ENCODE measurements around the gene PPP1CC. TPM values are rescaled to one million over a fixed set of nuclear protein-coding genes. Genes with fewer than 3 reads are reported as not detected.

PPP1CC gene
- total and polyA plus RNA-seq, 9 donors = 94.4 to 158 (median 126) TPM

DNA sequence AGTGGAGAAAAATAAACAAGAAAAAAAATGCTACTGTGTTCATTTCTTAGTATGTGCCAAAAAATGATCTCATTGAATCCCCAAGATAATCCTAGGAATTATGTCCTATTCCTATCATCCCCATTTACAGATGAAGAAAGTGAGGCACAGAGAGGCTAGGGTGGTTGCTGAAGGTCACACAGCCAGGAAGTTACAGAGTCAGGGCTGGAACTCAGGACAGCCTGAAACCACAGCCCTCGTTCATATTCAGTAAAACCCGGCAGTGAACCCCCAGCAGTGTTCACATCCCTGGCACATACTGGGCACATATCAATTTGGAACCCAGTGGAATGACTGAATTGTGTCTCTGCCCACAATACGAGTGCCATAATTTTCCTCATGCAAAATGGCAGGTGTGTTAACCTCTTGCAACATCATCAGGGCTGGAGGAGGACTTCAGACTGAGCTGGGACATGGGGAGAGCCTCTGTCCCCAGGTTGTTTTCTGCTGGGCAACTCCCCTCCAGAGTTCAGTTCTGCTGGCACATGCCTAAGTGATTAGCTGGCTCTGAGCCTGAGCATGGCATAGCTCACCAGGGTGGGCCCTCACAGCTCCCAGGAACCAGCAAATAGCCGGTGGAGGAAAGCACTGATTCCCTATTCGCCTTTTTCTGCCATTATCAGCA lies 2.0 kb upstream of the PPP1CC start:
- Histone ChIP-seq H3K9me3 (no peaks in the 10 kb centered on the region), H3K4me3 (no peak overlapping the region), H3K27me3 (no peaks in the 10 kb centered on the region), H3K27ac (no peak overlapping the region), H3K36me3 (no peaks in the 10 kb centered on the region), H3K4me1 (ENCODE audit: insufficient read depth) (peaks cover 5% of the 10 kb centered on the region)
- no peak for DNase-seq
- intact Hi-C loops (cut with DNase I) = no loop called here
- WGBS, 3 donors = 84 to 86% (median 86%) methylated on average over 5 of the region's 5 CpGs
- TF ChIP-seq POLR2A (IDR thresholded peaks at IDR 0.05) = no peak
- TF ChIP-seq, protein P1, sequence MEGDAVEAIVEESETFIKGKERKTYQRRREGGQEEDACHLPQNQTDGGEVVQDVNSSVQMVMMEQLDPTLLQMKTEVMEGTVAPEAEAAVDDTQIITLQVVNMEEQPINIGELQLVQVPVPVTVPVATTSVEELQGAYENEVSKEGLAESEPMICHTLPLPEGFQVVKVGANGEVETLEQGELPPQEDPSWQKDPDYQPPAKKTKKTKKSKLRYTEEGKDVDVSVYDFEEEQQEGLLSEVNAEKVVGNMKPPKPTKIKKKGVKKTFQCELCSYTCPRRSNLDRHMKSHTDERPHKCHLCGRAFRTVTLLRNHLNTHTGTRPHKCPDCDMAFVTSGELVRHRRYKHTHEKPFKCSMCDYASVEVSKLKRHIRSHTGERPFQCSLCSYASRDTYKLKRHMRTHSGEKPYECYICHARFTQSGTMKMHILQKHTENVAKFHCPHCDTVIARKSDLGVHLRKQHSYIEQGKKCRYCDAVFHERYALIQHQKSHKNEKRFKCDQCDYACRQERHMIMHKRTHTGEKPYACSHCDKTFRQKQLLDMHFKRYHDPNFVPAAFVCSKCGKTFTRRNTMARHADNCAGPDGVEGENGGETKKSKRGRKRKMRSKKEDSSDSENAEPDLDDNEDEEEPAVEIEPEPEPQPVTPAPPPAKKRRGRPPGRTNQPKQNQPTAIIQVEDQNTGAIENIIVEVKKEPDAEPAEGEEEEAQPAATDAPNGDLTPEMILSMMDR (IDR thresholded peaks at IDR 0.05) = no peak
- TF ChIP-seq EP300 (IDR thresholded peaks at IDR 0.05) = no peak

DNA sequence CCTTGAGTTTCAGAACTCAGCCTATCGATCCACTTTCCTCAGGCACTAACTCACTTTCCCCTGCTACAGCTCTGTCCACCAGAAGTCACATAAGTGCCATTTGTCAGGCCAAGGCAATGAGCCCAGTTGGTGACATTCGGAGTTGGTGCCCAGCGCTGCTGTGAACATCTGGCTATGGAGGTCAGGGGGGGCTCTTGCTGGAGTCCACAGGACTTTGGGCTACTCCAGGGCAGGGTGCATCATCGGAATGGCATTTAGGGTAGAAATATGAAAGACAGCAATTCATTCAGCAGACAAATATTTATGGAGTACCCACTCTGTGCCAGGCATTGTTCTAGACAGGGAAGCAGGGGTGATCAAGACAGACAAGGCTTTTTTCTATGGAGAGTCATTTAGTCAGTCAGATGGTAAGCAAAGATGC lies 1.5 kb upstream of the PPP1CC start:
- DNase-seq = peak in 1 of 5 donors; percentile 10
- H3K4me3 ChIP-seq = no peak overlapping the region
- no peak for TF ChIP-seq EP300 (IDR thresholded peaks at IDR 0.05)
- TF ChIP-seq POLR2A (IDR thresholded peaks at IDR 0.05) = no peak
- TF ChIP-seq, protein P1 (IDR thresholded peaks at IDR 0.05) = no peak
- no peak overlapping the region for H3K27ac ChIP-seq
- no peaks in the 10 kb centered on the region for H3K36me3 ChIP-seq
- H3K27me3 ChIP-seq = no peaks in the 10 kb centered on the region
- intact Hi-C loops (cut with DNase I) = no loop called here
- WGBS, 3 donors = 64 to 66% (median 65%) methylated on average over 4 of the region's 4 CpGs
- H3K4me1 ChIP-seq (ENCODE audit: insufficient read depth) = peaks cover 8% of the 10 kb centered on the region
- H3K9me3 ChIP-seq = no peaks in the 10 kb centered on the region

DNA sequence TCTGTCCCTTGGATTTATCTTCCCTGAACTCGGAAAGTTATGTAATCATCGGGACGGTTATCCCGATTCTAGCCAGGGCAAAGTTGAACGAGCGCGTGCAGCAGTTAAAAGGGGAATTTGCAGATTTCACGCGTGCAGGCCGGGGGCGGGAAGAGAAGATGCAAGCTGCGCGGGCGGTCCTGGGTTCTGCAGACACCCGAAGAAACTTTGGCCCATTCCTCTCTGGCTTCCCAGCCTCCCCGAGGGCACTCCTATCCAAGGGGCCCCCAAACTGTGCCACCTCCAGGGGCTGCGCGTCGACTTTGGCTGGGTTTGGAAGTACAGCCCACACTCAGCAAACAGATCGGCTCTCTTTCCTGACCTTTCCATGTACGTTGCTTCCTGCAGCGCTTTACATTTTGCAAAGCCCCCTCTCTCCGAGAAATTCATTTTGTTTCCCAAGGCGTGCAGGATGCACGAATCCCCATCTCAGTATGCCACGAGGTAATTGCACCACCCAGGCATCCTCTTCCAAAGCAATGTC lies 941 bp upstream of the PPP1CC start:
- no peaks in the 10 kb centered on the region for H3K9me3 ChIP-seq
- H3K36me3 ChIP-seq = no peaks in the 10 kb centered on the region
- intact Hi-C loops (cut with DNase I) = no loop called here
- H3K4me1 ChIP-seq (ENCODE audit: insufficient read depth) = peaks cover 11% of the 10 kb centered on the region
- no peaks in the 10 kb centered on the region for H3K27me3 ChIP-seq
- peak; percentile 26 to 58 (median 49) for DNase-seq
- H3K27ac ChIP-seq = no peak overlapping the region
- peak overlapping the region; percentile 97 for H3K4me3 ChIP-seq
- WGBS, 3 donors = 12 to 18% (median 16%) methylated on average over 26 of the region's 26 CpGs
- no peak for TF ChIP-seq POLR2A (IDR thresholded peaks at IDR 0.05)
- TF ChIP-seq EP300 (IDR thresholded peaks at IDR 0.05) = no peak
- TF ChIP-seq, protein P1 (IDR thresholded peaks at IDR 0.05) = no peak

DNA sequence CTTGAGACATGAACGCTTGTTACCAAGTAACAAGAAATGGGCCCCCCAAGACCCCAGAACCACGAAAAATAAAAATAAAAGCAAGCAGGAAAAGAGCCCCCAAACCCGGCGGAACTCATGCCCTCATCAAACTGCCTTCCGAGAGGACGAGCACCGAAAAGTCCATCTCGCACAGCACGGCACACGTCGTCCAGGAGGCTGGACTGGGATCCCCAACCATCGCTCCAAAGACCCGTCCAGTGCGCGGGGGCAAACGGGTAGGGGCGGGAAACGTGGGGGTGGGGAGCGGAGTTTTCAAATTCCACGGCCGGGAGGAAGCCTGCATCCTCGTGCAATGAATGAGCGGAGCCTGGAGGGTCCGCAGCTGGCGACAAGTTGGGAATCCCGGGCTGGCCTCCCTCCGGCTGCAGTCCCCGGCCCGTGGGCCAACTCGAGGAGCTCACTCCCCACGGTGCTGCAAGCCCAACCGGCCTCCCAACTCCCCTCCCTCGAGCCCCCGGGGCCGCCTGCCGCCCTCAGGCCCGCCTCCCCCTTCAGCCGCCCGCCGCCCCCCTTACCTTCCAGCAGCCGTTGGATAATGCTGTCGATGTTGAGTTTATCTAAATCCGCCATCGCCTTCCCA lies 484 bp downstream of the PPP1CC start:
- Histone ChIP-seq H3K4me1 (ENCODE audit: insufficient read depth) (peaks cover 15% of the 10 kb centered on the region), H3K27me3 (no peaks in the 10 kb centered on the region), H3K4me3 (peak overlapping the region; percentile 97), H3K9me3 (no peaks in the 10 kb centered on the region), H3K27ac (peak overlapping the region; percentile 74 to 83), H3K36me3 (no peaks in the 10 kb centered on the region)
- TF ChIP-seq, protein P1 (IDR thresholded peaks at IDR 0.05) = no peak
- TF ChIP-seq POLR2A (IDR thresholded peaks at IDR 0.05) = no peak
- no peak for TF ChIP-seq EP300 (IDR thresholded peaks at IDR 0.05)
- WGBS, 3 donors = 0 to 2% (median 1%) methylated on average over 41 to 44 of the region's 44 CpGs
- intact Hi-C loops (cut with DNase I) = no loop called here
- no peak for DNase-seq

All from ovary (tissue), 9 donors.